IPS-18c (cell line): Measurements from ENCODE around the gene GINS3.
"Not testable (repeated sequence)": the region's sequence is repeated elsewhere in the genome, so short reads cannot be mapped to it uniquely, and the experiment has no call there.

Experiments
- H3K4me3 ChIP-seq: 2 replicates; pipeline ENCODE4 v1.7.0; 2013; ENCODE audit warnings: low read depth, mild to moderate bottlenecking, low read length, moderate library complexity; ENCODE audit not compliant: insufficient read depth
- H3K9me3 ChIP-seq: one replicate; pipeline ENCODE4 v1.6.1; 2013; ENCODE audit warnings: mild to moderate bottlenecking, low read length, moderate library complexity; ENCODE audit not compliant: control insufficient read depth, insufficient read depth

Gene GINS3

GRCh38 chr16:58379736-58380135 lies 12.5 kb upstream of the GINS3 start:
- Histone ChIP-seq H3K4me3 (no peak overlapping the region), H3K9me3 (no peaks in the 10 kb centered on the region)

GRCh38 chr16:58381661-58382060 lies 10.6 kb upstream of the GINS3 start:
- Histone ChIP-seq H3K4me3 (no peak overlapping the region), H3K9me3 (no peaks in the 10 kb centered on the region)

GRCh38 chr16:58384437-58385055 lies 7.7 kb upstream of the GINS3 start:
- H3K4me3 ChIP-seq, result no peak overlapping the region
- no peaks in the 10 kb centered on the region for H3K9me3 ChIP-seq

GRCh38 chr16:58385218-58385773 lies 7.0 kb upstream of the GINS3 start:
- Histone ChIP-seq H3K9me3 (no peaks in the 10 kb centered on the region), H3K4me3 (no peak overlapping the region)

- no peaks in the 10 kb centered on the region for H3K9me3 ChIP-seq
- H3K4me3 ChIP-seq, result no peak overlapping the region
Measured at GRCh38 chr16:58389724-58390123, 2.5 kb upstream of the GINS3 start.

GRCh38 chr16:58393138-58393504 lies 850 bp downstream of the GINS3 start:
- H3K4me3 ChIP-seq, result peak overlapping the region; percentile 100
- no peaks in the 10 kb centered on the region for H3K9me3 ChIP-seq

GRCh38 chr16:58396897-58397296 lies 4.6 kb downstream of the GINS3 start:
- H3K9me3 ChIP-seq, H3K4me3 ChIP-seq: not testable (repeated sequence)

GRCh38 chr16:58399718-58400633 lies 7.7 kb downstream of the GINS3 start:
- Histone ChIP-seq H3K9me3 (no peaks in the 10 kb centered on the region), H3K4me3 (no peak overlapping the region)

GRCh38 chr16:58401305-58401704 lies 9.0 kb downstream of the GINS3 start:
- H3K9me3 ChIP-seq, result not testable (repeated sequence)

GRCh38 chr16:58402796-58403195 lies 10.5 kb downstream of the GINS3 start:
- Histone ChIP-seq H3K4me3 (no peak overlapping the region), H3K9me3 (no peaks in the 10 kb centered on the region)

More at GRCh38 chr16:58401305-58401704, 9.0 kb downstream of the GINS3 start:
- H3K4me3 ChIP-seq, result not testable (repeated sequence)

GRCh38 chr16:58409316-58409973 lies 17.2 kb downstream of the GINS3 start:
- Histone ChIP-seq H3K4me3 (no peak overlapping the region), H3K9me3 (no peaks in the 10 kb centered on the region)

GRCh38 chr16:58411336-58411735 lies 19.1 kb downstream of the GINS3 start:
- Histone ChIP-seq H3K4me3 (no peak overlapping the region), H3K9me3 (no peaks in the 10 kb centered on the region)

GRCh38 chr16:58411736-58412614 lies 19.7 kb downstream of the GINS3 start:
- H3K9me3 ChIP-seq, result no peaks in the 10 kb centered on the region
- H3K4me3 ChIP-seq, result no peak overlapping the region

- H3K9me3 ChIP-seq, H3K4me3 ChIP-seq: not testable (repeated sequence)
Measured at GRCh38 chr16:58412615-58412970, 20.3 kb downstream of the GINS3 start.

GRCh38 chr16:58413359-58413758 lies 21.1 kb downstream of the GINS3 start:
- no peak overlapping the region for H3K4me3 ChIP-seq
- H3K9me3 ChIP-seq, result no peaks in the 10 kb centered on the region

- Histone ChIP-seq H3K9me3 (no peaks in the 10 kb centered on the region), H3K4me3 (no peak overlapping the region)
Measured at GRCh38 chr16:58415003-58415402, 22.7 kb downstream of the GINS3 start.

GRCh38 chr16:58415961-58416360 lies 23.7 kb downstream of the GINS3 start:
- not testable (repeated sequence) for H3K9me3 ChIP-seq, H3K4me3 ChIP-seq
